ENCODE results near the gene SLC27A4.
"Not testable (repeated sequence)": the region's sequence is repeated elsewhere in the genome, so short reads cannot be mapped to it uniquely, and the experiment has no call there.

SLC27A4 gene

GRCh38 chr9:128325629-128326028 is 14.7 kb upstream of the SLC27A4 start:
- no peak for DNase-seq

GRCh38 chr9:128333451-128333869 is 6.9 kb upstream of the SLC27A4 start:
- no peak for DNase-seq

- no peak for DNase-seq
Observed at GRCh38 chr9:128335161-128335560, 5.2 kb upstream of the SLC27A4 start.

DNA sequence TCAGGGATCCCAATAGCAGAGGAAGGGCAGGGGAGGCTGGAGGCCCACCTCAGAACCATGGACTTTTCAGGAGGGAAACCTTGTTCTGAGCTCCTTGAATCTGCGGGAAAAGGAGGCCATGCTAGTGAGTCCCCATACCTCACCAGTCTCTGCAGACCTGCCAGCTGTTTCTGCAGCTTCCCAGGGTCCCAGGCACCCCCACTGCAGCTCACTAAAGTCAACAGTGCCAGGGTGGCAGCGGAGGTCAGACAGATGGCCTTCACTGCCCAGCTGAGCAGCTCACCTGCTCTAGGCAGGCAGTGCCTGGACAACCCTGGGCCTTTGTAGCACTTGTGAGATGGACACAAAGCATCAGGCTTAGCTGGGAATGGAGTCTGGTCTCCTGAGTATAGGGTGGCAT is 4.4 kb upstream of the SLC27A4 start:
- DNase-seq, result no peak

DNA sequence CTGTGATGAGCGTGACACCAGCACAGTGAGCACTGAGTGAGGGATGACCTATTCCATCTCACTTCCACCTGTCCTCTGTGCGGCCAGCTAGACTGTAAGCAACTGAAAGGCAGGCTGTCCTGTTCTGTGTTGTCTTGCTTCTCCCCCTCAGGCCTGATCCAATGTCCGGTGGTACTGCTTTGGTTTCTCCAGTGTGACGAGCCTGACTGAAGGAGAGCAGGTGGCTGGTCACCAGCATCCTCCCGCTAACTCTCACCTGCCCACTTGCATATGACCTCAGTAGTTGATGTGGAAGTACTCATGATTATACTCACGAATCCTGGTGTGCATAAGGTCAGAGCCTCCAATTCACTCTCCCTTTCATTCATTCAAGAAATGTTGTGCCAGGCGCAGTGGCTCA is 2.4 kb upstream of the SLC27A4 start:
- DNase-seq, result no peak

GRCh38 chr9:128338852-128339614 is 1.3 kb upstream of the SLC27A4 start:
- not testable (repeated sequence) for DNase-seq

- peak; percentile 13 for DNase-seq
Observed at GRCh38 chr9:128340691-128341434, 536 bp downstream of the SLC27A4 start.

GRCh38 chr9:128341435-128341849 is 1.1 kb downstream of the SLC27A4 start:
- DNase-seq, result peak; percentile 65

GRCh38 chr9:128342971-128343680 is 2.8 kb downstream of the SLC27A4 start:
- DNase-seq, result no peak

DNA sequence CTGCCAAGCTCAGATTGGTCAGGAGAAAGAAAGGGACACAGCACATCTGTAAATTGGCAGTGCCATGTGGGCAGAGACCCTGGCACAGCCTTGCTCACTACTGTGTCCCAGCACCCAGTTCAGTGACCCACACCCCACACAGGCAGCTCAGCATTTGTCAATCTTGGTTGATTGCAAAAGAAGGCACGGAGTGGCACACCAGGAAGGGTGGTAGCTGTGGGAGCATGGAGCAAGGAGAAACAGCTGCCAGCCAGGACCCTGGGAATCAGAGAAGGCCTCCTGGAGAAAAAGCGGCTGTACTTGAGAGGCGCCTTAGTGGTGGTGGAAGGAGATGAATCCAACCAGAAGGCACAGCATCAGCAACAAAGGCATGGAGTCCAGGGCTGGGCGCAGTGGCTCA is 3.5 kb downstream of the SLC27A4 start:
- no peak for DNase-seq

GRCh38 chr9:128344931-128345605 is 4.7 kb downstream of the SLC27A4 start:
- no peak for DNase-seq

- no peak for DNase-seq
Observed at GRCh38 chr9:128349125-128349524, 8.8 kb downstream of the SLC27A4 start.

DNA sequence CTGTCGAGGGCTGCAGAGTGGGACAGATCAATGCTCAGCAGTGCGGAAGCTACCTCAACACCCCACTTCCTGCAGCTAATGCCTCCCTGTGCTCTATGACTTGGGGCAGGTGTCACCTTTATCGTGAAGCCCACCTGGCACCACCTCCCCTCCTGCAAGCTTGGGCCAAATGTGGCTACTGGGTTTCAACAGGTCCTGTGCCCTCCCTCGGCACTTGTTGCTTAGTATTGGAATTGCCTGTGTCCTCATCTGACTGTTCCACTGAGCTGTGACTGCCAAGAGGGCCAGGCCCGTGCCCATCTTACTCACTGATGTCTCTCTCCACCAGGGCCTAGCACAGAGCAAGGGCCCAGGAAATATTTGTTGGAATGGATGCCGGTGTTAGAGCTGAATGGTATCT is 9.4 kb downstream of the SLC27A4 start:
- DNase-seq, result no peak

DNA sequence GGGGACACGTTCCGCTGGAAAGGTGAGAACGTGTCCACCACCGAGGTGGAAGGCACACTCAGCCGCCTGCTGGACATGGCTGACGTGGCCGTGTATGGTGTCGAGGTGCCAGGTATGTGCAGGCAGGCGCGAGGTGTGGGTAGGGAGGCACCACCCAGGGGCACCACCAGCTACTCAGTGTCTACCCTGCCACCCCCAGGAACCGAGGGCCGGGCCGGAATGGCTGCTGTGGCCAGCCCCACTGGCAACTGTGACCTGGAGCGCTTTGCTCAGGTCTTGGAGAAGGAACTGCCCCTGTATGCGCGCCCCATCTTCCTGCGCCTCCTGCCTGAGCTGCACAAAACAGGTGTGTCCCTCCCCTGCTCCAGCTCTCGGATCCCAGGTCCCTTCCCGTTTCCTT is 15.1 kb downstream of the SLC27A4 start:
- no peak for DNase-seq

- DNase-seq, result no peak
Observed at GRCh38 chr9:128358090-128358489, 17.8 kb downstream of the SLC27A4 start.

- DNase-seq, result no peak
Observed at GRCh38 chr9:128358861-128359260, 18.5 kb downstream of the SLC27A4 start.

DNA sequence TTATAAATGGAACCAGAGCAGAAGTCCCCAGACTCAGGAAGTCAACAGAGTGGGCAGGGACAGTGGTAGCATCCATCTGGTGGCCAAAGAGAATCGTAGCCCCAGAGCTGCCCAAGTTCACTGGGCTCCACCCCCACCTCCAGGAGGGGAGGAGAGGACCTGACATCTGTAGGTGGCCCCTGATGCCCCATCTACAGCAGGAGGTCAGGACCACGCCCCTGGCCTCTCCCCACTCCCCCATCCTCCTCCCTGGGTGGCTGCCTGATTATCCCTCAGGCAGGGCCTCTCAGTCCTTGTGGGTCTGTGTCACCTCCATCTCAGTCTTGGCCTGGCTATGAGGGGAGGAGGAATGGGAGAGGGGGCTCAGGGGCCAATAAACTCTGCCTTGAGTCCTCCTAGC is 20.5 kb downstream of the SLC27A4 start:
- DNase-seq, result no peak

DNA sequence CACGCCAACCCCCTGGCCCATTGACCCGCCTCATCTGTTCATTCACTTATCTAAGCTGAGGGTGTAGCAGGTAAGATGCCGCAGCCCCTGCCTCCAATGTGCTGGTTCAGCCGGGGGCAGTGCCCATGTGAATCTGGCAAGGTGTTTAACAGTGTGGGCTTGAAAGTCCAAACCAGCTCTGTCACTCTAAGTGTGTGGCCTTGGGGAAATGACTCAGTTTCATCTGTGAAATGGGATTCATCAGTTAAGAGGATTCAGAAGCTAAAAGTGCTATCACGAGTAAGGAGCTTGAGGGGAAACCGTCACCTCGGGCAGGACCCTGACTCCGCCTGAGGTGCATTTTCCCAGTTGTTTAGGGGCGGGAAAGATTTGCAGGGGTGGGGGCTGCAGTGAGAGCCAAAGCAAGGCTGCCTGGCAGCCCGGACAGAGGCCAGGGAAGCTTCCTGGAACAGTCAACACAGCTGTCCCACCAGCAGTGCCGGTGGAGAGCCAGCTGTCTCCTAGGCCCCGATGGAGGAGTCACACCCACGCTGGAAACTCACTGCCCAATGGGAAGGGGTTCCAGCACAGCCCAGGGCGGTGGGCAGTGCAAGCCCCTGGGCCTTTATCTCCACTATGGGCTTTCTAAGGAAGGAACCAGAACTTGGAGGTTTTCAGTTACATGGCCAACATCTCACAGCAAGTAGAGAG is 21.1 kb downstream of the SLC27A4 start:
- peak; percentile 8 for DNase-seq

GRCh38 chr9:128361986-128362646 is 21.8 kb downstream of the SLC27A4 start:
- peak; percentile 71 for DNase-seq

GRCh38 chr9:128362774-128363173 is 22.4 kb downstream of the SLC27A4 start:
- no peak for DNase-seq

- peak; percentile 33 for DNase-seq
Observed at GRCh38 chr9:128365525-128365924, 25.2 kb downstream of the SLC27A4 start.
